Measurements from ENCODE around the gene SARS1.

GRCh38 chr1:109207467-109208103 is 6.1 kb upstream of the SARS1 start:
- TF ChIP-seq, protein P1, sequence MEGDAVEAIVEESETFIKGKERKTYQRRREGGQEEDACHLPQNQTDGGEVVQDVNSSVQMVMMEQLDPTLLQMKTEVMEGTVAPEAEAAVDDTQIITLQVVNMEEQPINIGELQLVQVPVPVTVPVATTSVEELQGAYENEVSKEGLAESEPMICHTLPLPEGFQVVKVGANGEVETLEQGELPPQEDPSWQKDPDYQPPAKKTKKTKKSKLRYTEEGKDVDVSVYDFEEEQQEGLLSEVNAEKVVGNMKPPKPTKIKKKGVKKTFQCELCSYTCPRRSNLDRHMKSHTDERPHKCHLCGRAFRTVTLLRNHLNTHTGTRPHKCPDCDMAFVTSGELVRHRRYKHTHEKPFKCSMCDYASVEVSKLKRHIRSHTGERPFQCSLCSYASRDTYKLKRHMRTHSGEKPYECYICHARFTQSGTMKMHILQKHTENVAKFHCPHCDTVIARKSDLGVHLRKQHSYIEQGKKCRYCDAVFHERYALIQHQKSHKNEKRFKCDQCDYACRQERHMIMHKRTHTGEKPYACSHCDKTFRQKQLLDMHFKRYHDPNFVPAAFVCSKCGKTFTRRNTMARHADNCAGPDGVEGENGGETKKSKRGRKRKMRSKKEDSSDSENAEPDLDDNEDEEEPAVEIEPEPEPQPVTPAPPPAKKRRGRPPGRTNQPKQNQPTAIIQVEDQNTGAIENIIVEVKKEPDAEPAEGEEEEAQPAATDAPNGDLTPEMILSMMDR (conservative IDR thresholded peaks at IDR 0.05; ENCODE audit: low read length) = no peak
- no peak for TF ChIP-seq EZH2phosphoT487 (IDR thresholded peaks at IDR 0.05; ENCODE audit: borderline replicate concordance, low read depth, low read length)
